GM12873 (cell line): ENCODE data around the gene MIA.

Source experiments
- TF ChIP-seq, protein P1 (sequence below): IDR thresholded peaks from 2 replicates; pipeline ENCODE4 v1.5.1; 2012; ENCODE audit warnings: low read depth, mild to moderate bottlenecking, moderate library complexity, low read length, control low read depth; ENCODE audit not compliant: insufficient read depth; ENCODE audit errors: missing control alignments

Gene MIA

DNA sequence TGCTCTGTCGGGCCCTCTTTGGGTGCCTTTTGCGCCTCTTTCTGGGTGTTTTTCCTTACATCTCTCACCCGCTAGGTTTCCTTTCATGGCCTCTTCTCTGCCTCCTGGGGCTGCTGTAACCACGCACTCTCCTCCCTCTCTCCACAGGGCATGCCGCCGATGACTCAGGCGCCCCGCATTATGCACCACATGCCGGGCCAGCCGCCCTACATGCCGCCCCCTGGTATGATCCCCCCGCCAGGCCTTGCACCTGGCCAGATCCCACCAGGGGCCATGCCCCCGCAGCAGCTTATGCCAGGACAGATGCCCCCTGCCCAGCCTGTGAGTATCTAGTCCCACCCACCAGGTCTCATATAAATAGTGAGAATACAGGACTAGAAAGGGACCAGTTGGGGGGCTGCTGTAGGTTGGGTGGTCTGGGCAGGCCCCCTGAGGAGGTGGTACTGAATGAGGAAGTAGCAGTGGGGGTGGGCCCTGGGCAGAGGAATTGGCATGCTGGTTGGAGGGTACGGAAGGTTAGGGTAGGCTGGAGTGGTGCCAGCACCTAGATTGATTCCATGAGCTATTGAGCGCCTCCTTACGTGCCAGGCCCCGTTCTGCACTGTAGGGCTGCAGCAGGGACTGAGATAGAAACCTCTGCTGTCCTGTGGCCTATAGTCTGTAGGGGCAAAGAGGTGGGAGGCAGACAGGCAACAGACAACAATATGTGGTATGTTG is 12.4 kb upstream of the MIA start:
- TF ChIP-seq, protein P1, sequence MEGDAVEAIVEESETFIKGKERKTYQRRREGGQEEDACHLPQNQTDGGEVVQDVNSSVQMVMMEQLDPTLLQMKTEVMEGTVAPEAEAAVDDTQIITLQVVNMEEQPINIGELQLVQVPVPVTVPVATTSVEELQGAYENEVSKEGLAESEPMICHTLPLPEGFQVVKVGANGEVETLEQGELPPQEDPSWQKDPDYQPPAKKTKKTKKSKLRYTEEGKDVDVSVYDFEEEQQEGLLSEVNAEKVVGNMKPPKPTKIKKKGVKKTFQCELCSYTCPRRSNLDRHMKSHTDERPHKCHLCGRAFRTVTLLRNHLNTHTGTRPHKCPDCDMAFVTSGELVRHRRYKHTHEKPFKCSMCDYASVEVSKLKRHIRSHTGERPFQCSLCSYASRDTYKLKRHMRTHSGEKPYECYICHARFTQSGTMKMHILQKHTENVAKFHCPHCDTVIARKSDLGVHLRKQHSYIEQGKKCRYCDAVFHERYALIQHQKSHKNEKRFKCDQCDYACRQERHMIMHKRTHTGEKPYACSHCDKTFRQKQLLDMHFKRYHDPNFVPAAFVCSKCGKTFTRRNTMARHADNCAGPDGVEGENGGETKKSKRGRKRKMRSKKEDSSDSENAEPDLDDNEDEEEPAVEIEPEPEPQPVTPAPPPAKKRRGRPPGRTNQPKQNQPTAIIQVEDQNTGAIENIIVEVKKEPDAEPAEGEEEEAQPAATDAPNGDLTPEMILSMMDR: no peak

DNA sequence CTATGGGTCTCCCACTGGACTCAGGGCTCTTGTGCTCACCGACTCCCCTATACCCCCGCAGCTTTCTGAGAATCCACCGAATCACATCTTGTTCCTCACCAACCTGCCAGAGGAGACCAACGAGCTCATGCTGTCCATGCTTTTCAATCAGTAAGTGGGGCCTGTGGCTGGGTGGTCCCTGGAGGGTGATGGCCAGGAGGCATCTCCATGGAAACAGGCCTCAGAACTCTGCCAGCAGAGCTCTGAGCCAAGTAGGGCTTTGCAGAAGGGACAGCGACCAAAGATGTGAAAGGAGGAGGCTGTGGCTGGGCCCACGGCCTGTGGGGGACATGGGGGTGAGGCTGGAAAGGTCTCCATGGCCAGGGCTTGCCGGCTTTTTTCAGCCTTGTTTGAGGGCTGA is 11.8 kb upstream of the MIA start:
- TF ChIP-seq, protein P1: no peak

DNA sequence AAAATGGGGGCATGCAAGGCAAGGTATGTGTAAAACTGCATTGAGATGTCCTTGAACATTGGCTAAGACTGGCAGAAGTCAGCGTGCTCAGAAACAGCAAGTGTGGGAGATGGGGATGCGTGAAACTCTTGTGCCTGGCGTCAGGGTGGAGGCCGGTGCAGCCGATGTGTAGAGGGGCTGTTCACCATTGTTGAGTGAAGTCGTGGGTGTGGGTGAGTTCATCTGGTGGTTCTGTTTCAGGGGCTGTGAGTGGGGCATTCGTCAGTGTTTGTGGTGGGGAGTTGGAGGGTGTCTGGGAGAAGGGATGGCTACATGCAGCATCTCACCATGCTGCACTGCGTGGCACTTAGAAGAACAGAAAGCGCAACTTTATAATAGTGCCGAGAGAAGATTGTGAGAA is 11.4 kb upstream of the MIA start:
- TF ChIP-seq, protein P1: no peak

DNA sequence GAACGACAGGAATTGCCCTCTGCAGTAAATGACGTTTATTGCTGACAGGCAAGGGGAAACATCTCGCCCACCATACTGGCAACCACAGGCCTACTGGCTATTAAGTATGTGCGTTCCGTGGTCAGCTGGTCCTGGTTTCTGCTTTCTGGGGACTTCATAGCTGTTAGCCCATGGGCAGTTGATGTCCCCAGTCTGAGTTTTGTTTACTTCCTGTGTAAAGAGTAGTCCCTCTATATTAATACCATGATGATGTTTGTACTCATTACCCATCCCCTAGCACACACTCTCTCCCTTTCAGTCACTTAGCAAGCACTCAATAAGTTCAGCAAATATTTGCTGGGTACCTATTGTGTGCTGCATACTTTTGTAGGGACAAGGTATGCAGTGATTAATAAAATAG is 6.5 kb upstream of the MIA start:
- TF ChIP-seq, protein P1: no peak

DNA sequence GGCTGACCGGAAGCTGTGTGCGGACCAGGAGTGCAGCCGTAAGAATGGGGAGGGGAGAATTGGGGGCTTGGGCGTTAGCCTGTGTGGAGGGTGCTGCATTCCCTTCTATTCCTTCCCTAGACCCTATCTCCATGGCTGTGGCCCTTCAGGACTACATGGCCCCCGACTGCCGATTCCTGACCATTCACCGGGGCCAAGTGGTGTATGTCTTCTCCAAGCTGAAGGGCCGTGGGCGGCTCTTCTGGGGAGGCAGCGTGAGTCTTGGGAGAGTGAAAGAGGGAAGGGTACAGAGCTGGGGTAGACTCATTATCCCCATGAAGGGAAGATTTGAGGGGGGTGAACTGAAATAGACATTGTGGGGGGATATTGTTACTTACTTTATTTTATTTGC is 306 bp downstream of the MIA start:
- TF ChIP-seq, protein P1: no peak

DNA sequence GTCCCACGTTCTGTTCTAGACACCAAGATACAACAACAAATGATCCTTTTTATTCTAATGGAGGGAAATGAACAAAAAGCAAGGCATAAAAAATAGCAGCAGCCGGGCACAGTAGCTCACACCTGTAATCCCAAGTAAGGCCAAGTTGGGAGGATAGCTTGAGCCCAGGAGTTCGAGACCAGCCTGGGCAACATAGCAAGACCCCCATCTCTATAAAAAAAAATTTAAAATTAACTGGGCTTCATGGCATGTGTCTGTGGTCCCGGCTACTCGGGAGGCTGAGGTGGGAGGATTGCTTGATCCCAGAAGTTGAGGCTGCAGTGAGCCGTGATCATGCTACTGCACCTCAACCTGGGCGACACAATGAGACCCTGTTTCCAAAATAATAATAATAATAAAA is 1.0 kb downstream of the MIA start:
- TF ChIP-seq, protein P1: no peak

DNA sequence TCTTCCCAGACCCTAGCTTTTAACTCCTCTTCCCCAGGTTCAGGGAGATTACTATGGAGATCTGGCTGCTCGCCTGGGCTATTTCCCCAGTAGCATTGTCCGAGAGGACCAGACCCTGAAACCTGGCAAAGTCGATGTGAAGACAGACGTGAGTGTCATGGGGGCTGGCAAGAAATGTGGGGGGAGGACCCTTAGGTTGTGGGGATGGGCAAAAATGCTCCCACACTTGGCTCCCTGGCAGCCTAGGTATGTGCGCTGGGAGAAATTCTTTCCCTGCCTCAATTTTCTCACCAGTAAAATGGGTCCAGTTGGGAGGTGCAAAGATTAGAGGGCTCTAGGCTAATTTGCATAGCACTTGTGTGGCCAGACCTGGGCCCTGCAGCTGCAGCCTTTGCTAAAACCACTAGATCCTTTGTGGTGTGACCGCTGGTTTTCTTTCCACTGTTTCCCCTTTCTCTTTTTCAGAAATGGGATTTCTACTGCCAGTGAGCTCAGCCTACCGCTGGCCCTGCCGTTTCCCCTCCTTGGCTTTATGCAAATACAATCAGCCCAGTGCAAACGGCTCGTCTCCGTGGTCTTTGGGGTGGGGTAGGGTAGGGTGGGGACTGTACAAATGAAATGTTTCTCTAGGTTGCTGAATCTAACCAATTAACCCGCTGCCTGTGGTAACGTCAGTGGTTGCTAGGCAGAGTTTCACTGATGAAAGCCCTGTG is 1.8 kb downstream of the MIA start:
- TF ChIP-seq, protein P1: no peak
